ENCODE measurements around the gene APOA5.

Gene APOA5

DNA sequence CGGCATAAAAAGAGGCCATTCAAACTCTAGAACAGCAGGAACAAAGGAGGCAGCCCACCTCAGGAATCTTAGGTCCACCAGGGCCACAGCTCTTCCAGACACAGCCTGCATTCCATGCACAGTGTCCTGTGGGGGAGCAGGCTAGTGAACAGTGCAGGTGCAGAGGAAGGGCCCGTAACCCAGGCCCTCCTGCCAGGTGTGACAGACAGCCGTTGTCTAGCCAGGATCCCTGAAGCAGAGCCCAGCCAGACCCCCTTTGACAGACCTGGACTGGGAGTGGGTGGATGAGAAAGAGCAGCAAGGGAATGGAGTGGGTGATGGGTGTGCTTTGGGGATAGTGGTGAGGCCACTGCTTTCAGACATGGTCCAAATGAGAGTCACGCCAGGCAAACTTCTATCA lies 2.7 kb downstream of the APOA5 start:
- TF ChIP-seq, protein P1, sequence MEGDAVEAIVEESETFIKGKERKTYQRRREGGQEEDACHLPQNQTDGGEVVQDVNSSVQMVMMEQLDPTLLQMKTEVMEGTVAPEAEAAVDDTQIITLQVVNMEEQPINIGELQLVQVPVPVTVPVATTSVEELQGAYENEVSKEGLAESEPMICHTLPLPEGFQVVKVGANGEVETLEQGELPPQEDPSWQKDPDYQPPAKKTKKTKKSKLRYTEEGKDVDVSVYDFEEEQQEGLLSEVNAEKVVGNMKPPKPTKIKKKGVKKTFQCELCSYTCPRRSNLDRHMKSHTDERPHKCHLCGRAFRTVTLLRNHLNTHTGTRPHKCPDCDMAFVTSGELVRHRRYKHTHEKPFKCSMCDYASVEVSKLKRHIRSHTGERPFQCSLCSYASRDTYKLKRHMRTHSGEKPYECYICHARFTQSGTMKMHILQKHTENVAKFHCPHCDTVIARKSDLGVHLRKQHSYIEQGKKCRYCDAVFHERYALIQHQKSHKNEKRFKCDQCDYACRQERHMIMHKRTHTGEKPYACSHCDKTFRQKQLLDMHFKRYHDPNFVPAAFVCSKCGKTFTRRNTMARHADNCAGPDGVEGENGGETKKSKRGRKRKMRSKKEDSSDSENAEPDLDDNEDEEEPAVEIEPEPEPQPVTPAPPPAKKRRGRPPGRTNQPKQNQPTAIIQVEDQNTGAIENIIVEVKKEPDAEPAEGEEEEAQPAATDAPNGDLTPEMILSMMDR (IDR thresholded peaks at IDR 0.05; ENCODE audit: low read depth, low read length) = no peak
- no peak overlapping the region for H3K4me3 ChIP-seq (replicated peaks in 1 of 2; ENCODE audit: low read depth in 2 of 2, low read length in 2 of 2)
- no peak for DNase-seq (ENCODE audit: low read depth in 2 of 2)

GRCh38 chr11:116788534-116788933 lies 3.1 kb downstream of the APOA5 start:
- TF ChIP-seq, protein P1 (IDR thresholded peaks at IDR 0.05; ENCODE audit: low read depth, low read length) = no peak
- H3K4me3 ChIP-seq (replicated peaks in 1 of 2; ENCODE audit: low read depth in 2 of 2, low read length in 2 of 2) = peak overlapping the region; percentile 74 to 85
- no peak for DNase-seq (ENCODE audit: low read depth in 2 of 2)

DNA sequence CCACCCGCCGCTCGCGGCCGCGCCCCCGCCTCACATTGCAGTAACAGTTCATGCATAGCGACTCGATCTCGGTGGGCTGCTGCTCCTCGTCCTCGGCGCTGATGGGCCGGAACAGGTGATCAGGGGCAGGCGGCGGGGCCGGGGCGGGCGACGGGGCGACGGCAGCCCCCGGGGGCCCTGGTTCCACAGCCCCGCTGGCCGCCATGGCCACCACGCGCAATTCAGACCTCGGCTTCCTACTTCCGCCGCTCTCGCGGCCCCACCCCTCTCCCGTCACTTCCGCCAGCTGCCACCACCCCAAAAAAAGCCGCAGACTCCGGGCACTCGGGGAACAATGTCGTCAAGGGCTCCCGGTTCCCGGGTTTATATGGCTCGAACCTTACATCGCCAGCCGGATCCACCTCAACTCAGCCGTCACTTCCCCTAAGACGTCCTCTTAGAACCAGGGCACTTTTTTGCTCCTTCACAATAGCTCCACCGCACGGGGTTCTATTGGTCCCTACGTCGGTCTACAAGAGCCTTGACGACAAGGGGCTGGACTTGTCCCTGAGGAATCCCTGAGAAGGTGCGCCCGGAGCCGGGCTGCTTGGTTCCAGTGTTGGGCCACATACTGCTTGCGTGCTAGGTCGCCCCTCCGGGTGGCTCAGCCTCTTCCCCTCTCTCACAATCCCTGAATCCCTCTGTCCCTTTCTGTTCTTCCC lies 3.7 kb downstream of the APOA5 start, which contains the start of gene ZPR1:
Gene ZPR1 (minus strand): TSS at position 238 of the 701 bp plus-strand sequence. CDS start 33 bp downstream, at position 205.
- H3K4me3 ChIP-seq (replicated peaks in 1 of 2; ENCODE audit: low read depth in 2 of 2, low read length in 2 of 2) = peak within 1 kb of the TSS; percentile 74 to 85
- TF ChIP-seq, protein P1 (IDR thresholded peaks at IDR 0.05; ENCODE audit: low read depth, low read length) = no peak
- DNase-seq (ENCODE audit: low read depth in 2 of 2) = peak; percentile 70 to 73

GRCh38 chr11:116787436-116787785 lies 4.3 kb downstream of the APOA5 start:
- TF ChIP-seq, protein P1 (IDR thresholded peaks at IDR 0.05; ENCODE audit: low read depth, low read length) = no peak
- peak overlapping the region; percentile 74 to 85 for H3K4me3 ChIP-seq (replicated peaks in 1 of 2; ENCODE audit: low read depth in 2 of 2, low read length in 2 of 2)
- no peak for DNase-seq (ENCODE audit: low read depth in 2 of 2)

DNA sequence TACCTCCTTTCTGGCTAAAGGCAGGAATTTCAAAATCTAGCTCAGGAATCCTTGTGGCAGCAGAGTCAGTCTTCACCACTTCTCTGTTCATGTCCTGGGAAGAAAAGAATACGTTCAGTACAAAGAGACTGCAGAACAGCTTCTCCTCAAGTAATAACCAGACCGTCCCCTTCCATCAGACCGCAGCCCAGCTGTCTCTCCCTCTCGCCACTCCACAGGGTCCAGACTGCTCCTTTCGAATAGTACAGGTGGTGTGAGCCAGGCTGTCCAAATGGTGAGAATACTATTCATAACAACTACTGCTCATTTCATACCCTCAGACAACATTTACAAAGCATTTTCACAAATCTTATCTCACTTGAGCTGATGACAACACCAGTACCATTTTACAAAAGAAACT lies 4.7 kb downstream of the APOA5 start:
- no peak for DNase-seq (ENCODE audit: low read depth in 2 of 2)
- H3K4me3 ChIP-seq (replicated peaks in 1 of 2; ENCODE audit: low read depth in 2 of 2, low read length in 2 of 2) = peak overlapping the region; percentile 74 to 85
- TF ChIP-seq, protein P1 (IDR thresholded peaks at IDR 0.05; ENCODE audit: low read depth, low read length) = no peak

DNA sequence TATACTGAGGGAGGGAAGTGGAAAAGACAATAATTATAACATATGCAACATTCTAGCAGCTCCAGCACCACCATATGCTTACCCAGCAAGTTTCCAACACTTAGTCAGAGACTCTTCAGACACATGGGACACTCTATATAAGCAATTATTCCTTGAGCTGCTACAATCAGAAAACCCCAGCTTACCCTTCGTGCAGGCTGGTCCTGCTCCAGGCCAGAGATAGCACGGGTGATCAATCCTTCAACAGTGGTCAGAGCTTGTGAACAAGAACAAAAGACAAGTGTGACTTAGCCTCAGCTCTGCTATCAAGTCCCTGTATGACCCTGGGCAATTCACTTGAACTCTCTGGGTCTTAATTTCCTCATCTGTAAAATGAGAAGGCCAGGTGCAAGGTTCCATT lies 5.4 kb downstream of the APOA5 start:
- TF ChIP-seq, protein P1 (IDR thresholded peaks at IDR 0.05; ENCODE audit: low read depth, low read length) = no peak
- no peak for DNase-seq (ENCODE audit: low read depth in 2 of 2)
- H3K4me3 ChIP-seq (replicated peaks in 1 of 2; ENCODE audit: low read depth in 2 of 2, low read length in 2 of 2) = no peak overlapping the region

- peak; percentile 69 to 73 for DNase-seq (ENCODE audit: low read depth in 2 of 2)
- no peak overlapping the region for H3K4me3 ChIP-seq (replicated peaks in 1 of 2; ENCODE audit: low read depth in 2 of 2, low read length in 2 of 2)
- TF ChIP-seq, protein P1 (IDR thresholded peaks at IDR 0.05; ENCODE audit: low read depth, low read length) = no peak
Measured at GRCh38 chr11:116782728-116783127, 9.0 kb downstream of the APOA5 start.
